ENCODE data around the gene BPIFB4. TPM values are rescaled to one million over a fixed set of nuclear protein-coding genes. Genes with fewer than 3 reads are reported as not detected.
"Not testable (repeated sequence)": the region's sequence is repeated elsewhere in the genome, so short reads cannot be mapped to it uniquely, and the experiment has no call there.

The BPIFB4 gene
- total RNA-seq (2014; rRNA removed; shearing (Covaris generic); ENCODE audit: low replicate concordance): not detected in 2 replicates

DNA sequence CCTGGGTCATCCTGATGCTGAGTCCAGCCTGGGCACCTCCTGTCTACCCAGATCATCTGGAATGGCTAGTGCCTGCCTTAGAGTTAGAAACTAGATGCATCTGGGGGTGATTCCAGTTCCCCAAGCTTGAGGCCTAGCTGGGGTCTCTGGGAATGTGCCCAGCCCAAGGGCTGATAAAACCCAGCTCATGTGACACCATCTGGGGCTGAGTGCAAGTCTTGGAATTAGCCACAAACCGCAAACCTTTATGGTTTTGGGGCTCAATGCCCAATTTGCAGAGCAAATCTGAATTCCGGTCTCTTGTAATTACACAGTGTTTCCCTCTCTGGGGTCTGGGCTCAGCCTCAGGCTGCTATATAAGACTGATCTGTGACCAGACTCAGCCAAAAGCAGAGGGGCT, at the start of gene BPIFB4:
TSS of gene BPIFB4 (plus strand) at position 385 of the 400 bp plus-strand sequence. CDS start 1,884 bp downstream, outside the sequence.
- peak; percentile 19 for DNase-seq
- H3K27me3 ChIP-seq: no peaks in the 10 kb centered on the region; the same call in 1 of the 2 replicates

GRCh38 chr20:33030076-33030475, 49.4 kb upstream of the BPIFB4 start:
- Histone ChIP-seq H3K9me3 (no peaks in the 10 kb centered on the region), H3K36me3 (no peaks in the 10 kb centered on the region), H3K27me3 (no peaks in the 10 kb centered on the region), H3K4me3 (no peak overlapping the region)
- no peak for DNase-seq

More for the DNA sequence above, at the start of gene BPIFB4:
- no peaks in the 10 kb centered on the region for H3K36me3 ChIP-seq
- no peaks in the 10 kb centered on the region for H3K9me3 ChIP-seq
- no peak within 1 kb of the TSS for H3K4me3 ChIP-seq

GRCh38 chr20:33030569-33030968, 48.9 kb upstream of the BPIFB4 start:
- H3K36me3 ChIP-seq: no peaks in the 10 kb centered on the region
- H3K4me3 ChIP-seq: no peak overlapping the region
- H3K9me3 ChIP-seq: no peaks in the 10 kb centered on the region
- no peaks in the 10 kb centered on the region for H3K27me3 ChIP-seq
- no peak for DNase-seq

DNA sequence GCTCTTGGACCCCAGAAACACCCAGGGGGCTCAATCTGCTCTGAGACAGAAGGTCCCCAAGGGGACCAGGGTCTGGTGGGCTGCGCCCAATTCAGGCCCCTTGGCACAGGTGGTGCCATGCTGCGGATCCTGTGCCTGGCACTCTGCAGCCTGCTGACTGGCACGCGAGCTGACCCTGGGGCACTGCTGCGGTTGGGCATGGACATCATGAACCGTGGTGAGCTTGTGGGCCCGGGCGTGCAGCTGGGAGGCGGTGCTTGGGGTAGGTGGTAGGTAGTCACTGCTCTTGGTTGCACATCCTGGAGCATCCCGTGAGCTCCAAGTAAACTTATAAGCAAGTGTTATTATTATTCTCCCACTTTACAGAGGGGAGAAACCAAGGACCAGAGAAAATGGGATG, 47.9 kb upstream of the BPIFB4 start, which contains the start of gene BPIFB6:
TSS of gene BPIFB6 (plus strand) at position 118 of the 400 bp plus-strand sequence. CDS start at position 118, 0 bp downstream.
- no peak within 1 kb of the TSS for H3K4me3 ChIP-seq
- H3K36me3 ChIP-seq: no peaks in the 10 kb centered on the region
- H3K9me3 ChIP-seq: no peaks in the 10 kb centered on the region
- H3K27me3 ChIP-seq: no peaks in the 10 kb centered on the region
- DNase-seq: no peak

DNA sequence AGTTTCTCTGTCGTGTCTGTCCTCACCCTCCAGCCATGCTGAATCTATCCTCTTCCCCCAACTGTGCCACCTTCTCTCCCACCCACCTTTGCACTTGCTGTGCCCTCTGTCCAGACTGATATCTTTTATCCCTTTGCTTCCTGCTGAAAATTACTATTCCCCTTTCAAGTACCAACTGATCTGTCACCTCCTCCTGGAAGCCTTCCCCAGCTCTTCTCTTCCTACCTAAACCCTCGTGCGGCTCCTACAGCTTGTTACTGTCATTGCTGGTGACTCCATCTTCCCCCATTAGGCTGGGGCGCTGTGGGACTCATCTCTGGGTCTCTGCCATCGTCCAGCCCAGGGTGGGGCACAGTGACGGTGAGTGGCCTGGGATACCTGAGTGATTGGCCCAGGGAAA, 46.9 kb upstream of the BPIFB4 start:
- Histone ChIP-seq H3K27me3 (no peaks in the 10 kb centered on the region), H3K36me3 (no peaks in the 10 kb centered on the region), H3K4me3 (no peak overlapping the region), H3K9me3 (no peaks in the 10 kb centered on the region)
- DNase-seq: no peak

DNA sequence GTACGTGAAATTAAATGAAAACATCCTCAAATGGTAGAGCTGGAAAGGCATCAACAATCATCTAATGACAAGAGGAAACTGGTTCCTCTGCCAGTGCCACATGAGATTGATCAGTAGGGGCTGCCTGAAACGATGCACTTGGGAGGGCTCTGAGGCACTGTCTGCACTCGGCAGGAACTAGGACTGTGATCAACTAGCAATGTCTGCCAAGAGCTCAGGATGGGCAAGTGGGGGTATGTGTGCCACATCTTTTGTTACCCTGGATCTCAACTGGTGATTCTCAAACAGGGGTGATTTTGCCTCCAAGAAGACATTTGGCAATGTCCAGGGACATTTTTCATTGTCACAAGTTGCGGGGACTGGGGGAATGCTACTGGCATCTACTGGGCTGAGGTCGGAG, 46.1 kb upstream of the BPIFB4 start:
- Histone ChIP-seq H3K4me3 (no peak overlapping the region), H3K9me3 (no peaks in the 10 kb centered on the region), H3K36me3 (no peaks in the 10 kb centered on the region), H3K27me3 (no peaks in the 10 kb centered on the region)
- no peak for DNase-seq

GRCh38 chr20:33034115-33034514, 45.3 kb upstream of the BPIFB4 start:
- H3K4me3 ChIP-seq: no peak overlapping the region
- no peaks in the 10 kb centered on the region for H3K36me3 ChIP-seq
- no peaks in the 10 kb centered on the region for H3K9me3 ChIP-seq
- no peaks in the 10 kb centered on the region for H3K27me3 ChIP-seq
- no peak for DNase-seq

- Histone ChIP-seq H3K27me3 (no peaks in the 10 kb centered on the region), H3K9me3 (no peaks in the 10 kb centered on the region), H3K36me3 (no peaks in the 10 kb centered on the region), H3K4me3 (no peak overlapping the region)
- no peak for DNase-seq
Measured at GRCh38 chr20:33034901-33035492, 44.4 kb upstream of the BPIFB4 start.

DNA sequence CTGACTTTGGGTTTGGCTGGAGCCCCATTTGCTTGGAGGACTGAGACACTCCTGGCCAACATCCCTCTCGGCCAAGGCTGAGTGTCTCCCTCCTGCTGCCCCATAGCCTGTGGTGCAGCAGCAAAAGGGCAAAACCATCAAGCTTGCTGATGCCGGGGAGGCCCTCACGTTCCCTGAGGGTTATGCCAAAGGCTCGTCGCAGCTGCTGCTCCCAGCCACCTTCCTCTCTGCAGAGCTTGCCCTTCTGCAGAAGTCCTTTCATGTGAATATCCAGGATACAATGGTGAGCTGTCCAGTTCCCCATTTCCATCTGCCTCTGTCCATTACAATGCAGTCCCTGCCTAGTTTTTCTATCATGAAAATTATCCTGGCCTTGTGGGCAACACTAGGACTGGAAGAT, 42.0 kb upstream of the BPIFB4 start:
- no peaks in the 10 kb centered on the region for H3K27me3 ChIP-seq
- no peak overlapping the region for H3K4me3 ChIP-seq
- H3K36me3 ChIP-seq: no peaks in the 10 kb centered on the region
- H3K9me3 ChIP-seq: no peaks in the 10 kb centered on the region
- DNase-seq: no peak

DNA sequence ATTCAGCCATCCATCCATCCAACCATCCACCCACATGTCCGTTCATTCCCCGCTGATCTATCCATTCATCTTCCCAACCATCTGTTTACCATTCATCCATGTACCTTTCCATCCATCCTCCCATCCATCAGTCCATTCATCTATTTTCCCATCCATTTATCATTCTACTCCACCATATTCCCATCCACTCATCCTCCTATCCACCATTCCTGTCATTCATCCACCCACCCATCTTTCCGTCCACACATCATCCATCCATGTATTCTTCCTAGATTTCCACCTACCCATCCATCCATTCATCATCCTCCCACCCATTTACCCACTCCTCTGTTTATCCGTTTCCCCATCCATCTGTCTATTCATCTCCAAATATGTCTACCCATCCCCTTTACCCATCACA, 41.2 kb upstream of the BPIFB4 start:
- H3K4me3 ChIP-seq: no peak overlapping the region
- H3K36me3 ChIP-seq: no peaks in the 10 kb centered on the region
- no peak for DNase-seq
- H3K27me3 ChIP-seq: no peaks in the 10 kb centered on the region
- no peaks in the 10 kb centered on the region for H3K9me3 ChIP-seq

- no peaks in the 10 kb centered on the region for H3K9me3 ChIP-seq
- DNase-seq: no peak
- H3K27me3 ChIP-seq: no peaks in the 10 kb centered on the region
- H3K36me3 ChIP-seq: no peaks in the 10 kb centered on the region
- no peak overlapping the region for H3K4me3 ChIP-seq
Measured at GRCh38 chr20:33042430-33042829, 37.0 kb upstream of the BPIFB4 start.

DNA sequence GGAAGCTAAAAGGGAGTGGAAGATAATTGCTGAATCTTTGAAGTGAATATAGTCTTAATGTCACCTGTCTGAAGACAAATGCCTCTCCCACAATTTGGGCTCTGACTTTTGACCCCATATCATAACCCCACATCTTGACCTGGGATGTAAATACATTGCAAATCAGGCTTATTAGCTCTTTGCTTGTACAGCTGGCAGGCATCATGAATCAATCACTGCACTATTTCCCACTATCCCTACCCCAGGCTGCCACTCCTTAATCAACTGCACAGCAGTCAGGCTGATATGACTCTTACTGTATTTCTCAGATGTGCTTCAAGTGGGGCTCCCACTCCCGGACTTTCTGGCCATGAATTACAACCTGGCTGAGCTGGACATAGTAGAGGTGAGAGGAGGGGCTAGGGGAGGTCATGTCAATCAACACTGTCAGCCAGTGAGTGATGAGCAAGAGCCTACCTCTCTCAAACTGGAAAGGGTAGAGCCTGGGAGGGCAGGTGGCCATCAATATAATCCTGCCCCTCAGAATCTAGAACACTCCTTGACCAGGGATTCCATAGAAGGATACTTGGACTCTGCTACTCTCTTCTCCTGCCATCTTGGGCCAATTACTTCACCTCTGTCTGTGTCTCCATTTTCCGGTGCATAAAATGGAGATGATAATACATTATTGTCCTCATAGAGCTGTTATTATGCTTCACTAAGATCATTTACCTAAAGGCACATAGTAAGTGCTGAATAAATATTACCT, 36.3 kb upstream of the BPIFB4 start:
- Histone ChIP-seq H3K4me3 (no peak overlapping the region), H3K9me3 (no peaks in the 10 kb centered on the region), H3K27me3 (no peaks in the 10 kb centered on the region), H3K36me3 (no peaks in the 10 kb centered on the region)
- DNase-seq: no peak

DNA sequence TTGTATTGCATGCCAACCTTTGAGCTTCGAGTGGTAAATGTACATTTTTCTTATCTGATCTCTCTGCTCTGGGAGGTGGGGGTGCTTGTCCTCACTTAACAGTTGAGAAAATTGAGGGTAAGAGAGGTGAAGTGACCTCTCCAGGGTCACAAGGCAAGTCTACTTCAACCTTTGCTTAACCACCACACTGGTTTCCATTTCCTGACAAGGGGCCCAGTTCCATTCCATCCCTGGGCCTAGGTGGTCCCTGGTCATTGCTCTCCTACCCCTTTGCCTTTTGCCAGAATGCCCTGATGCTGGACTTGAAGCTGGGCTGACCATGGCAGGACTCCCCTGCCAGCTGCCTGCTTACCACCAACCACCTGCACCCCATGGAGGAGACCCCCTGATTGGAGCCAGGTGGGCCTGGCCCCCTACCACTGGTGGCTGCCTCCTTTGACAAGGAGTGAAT, 35.7 kb upstream of the BPIFB4 start:
- no peak for DNase-seq
- H3K9me3 ChIP-seq: no peaks in the 10 kb centered on the region
- no peaks in the 10 kb centered on the region for H3K27me3 ChIP-seq
- H3K4me3 ChIP-seq: no peak overlapping the region
- no peaks in the 10 kb centered on the region for H3K36me3 ChIP-seq

- not testable (repeated sequence) for H3K27me3 ChIP-seq, H3K36me3 ChIP-seq, H3K4me3 ChIP-seq, H3K9me3 ChIP-seq, DNase-seq
Measured at GRCh38 chr20:33045129-33045721, 34.2 kb upstream of the BPIFB4 start.

DNA sequence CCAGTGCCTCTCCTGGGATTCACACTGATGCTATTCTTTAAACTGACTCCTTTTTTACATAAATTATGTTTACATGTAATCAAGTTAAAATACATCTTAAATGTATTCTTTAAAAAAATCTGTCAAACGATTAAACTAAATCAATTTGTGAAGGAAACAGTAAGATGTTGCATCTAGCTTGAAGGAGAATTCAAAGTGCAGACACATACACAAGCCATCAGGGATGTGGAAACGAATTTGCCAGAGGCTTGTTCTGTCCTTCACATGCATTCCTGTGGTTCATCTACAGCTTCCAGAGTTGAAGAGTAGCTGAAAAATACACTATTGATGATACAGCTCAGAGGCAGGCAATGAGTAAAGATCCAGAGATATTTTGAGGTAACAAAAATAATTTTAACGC, 33.0 kb upstream of the BPIFB4 start:
- Histone ChIP-seq H3K4me3 (no peak overlapping the region), H3K9me3 (no peaks in the 10 kb centered on the region), H3K27me3 (no peaks in the 10 kb centered on the region), H3K36me3 (no peaks in the 10 kb centered on the region)
- no peak for DNase-seq

DNA sequence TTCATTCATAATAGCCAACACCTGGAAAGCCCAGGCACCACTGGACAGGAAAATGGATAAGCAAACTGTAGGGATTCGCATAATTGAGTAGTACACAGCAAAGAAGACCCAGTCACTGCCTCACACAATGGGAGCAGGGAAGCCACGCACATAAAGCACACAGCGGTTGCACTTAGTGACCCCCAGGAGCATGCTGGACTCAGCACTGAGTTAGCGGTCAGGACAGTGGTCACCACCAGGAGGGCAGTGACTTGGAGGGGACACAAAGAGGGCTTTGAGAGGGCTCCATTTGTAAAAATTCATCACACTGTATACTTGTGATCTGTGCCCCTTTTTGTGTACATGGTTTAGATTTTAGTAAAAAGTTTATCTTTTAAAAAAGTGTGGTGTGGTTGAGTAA, 28.1 kb upstream of the BPIFB4 start:
- H3K9me3 ChIP-seq: no peaks in the 10 kb centered on the region
- no peak overlapping the region for H3K4me3 ChIP-seq
- no peak for DNase-seq
- no peaks in the 10 kb centered on the region for H3K27me3 ChIP-seq
- no peaks in the 10 kb centered on the region for H3K36me3 ChIP-seq

DNA sequence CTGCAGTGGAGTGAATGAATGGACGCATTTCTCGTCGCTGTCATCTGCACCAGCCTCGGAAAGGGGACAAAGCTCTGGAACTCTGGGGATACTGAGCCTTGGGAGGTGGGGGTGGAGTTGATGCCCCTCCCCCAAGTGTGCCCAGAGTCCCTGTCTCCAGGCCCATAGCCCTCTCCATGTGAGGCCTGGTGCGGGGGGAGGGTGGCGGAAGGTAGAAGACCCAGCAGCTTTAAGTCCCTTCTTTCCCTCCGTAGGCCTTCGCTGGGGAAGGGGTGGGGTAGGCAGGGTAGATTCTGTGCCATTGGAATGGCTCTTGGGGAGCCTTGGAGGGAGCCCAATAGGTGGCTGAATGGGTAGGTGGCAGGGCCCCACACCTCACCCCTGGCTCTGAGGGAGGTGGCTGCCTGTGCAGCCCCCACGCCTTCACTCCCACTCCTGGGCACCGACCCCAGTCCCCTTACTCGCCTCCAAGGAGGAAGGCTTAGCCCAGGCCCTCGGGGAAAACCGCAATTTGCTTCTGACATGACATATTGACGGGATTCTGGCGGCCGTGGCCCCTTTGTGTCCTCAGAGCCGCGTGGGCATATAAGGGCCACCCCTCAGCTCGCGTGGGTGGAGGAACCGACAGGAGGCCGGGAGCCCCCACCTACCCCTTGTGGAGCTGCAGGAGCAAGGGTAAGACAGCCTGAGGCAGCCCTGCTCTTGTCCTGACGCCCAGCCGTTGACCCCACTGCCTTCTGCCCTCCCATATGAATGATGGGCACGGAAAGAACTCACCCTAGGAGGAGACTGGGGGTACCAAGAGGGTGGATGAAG, 25.9 kb upstream of the BPIFB4 start, which contains the start of gene BPIFB3:
TSS of gene BPIFB3 (plus strand) at position 613 of the 816 bp plus-strand sequence. CDS start 1,533 bp downstream, outside the sequence.
- no peaks in the 10 kb centered on the region for H3K9me3 ChIP-seq
- no peaks in the 10 kb centered on the region for H3K27me3 ChIP-seq
- H3K36me3 ChIP-seq: no peaks in the 10 kb centered on the region
- no peak for DNase-seq
- no peak within 1 kb of the TSS for H3K4me3 ChIP-seq

All from MG63 (cell line).